Left renal cortex interstitium (tissue), 4 donors: Measurements from ENCODE around the gene ARMC5. TPM values are rescaled to one million over a fixed set of nuclear protein-coding genes. Genes with fewer than 3 reads are reported as not detected.
A peak's percentile ranks its signal among the peaks of the same experiment; 100 is the strongest.
"Not testable (repeated sequence)": the region's sequence is repeated elsewhere in the genome, so short reads cannot be mapped to it uniquely, and the experiment has no call there.

ENCODE experiments used
- DNase-seq, 4 donors: peaks; one replicate each; pipeline ENCODE4 v3.0.0-alpha.2; 2013; ENCODE audit warnings: low read depth in 4 of 4, low spot score in 2 of 4, missing footprints in 1 of 4
- polyA plus RNA-seq, 4 donors: library from polyadenylated mRNA; unstranded; fragments of 120-200 nt; gene quantifications; one replicate each; pipeline ENCODE4 v1.2.1, GENCODE V29; 2013; ENCODE audit not compliant: insufficient read length in 4 of 4

Gene ARMC5
- polyA plus RNA-seq: 10 to 100 TPM in 3 of 4 donors, 1 to 10 TPM in 1; 9.5 to 17.5 (median 14.8) TPM

GRCh38 chr16:31458844-31459686 lies at the start of gene ARMC5:
Gene ARMC5, plus strand, starts transcription at chr16:31459501. Its CDS starts 24 bp downstream, at chr16:31459525.
- peak; percentile 94 to 96 (median 96) for DNase-seq

- no peak for DNase-seq
Measured at GRCh38 chr16:31410082-31410481, 49.2 kb upstream of the ARMC5 start.

GRCh38 chr16:31411024-31411844 lies 48.1 kb upstream of the ARMC5 start:
- DNase-seq: no peak

GRCh38 chr16:31412750-31413149 lies 46.6 kb upstream of the ARMC5 start:
- DNase-seq: no peak

- DNase-seq: no peak
Measured at GRCh38 chr16:31413381-31413780, 45.9 kb upstream of the ARMC5 start.

- DNase-seq: no peak
Measured at GRCh38 chr16:31413943-31414342, 45.4 kb upstream of the ARMC5 start.

GRCh38 chr16:31414706-31415105 lies 44.6 kb upstream of the ARMC5 start:
- no peak for DNase-seq

GRCh38 chr16:31416371-31416770 lies 42.9 kb upstream of the ARMC5 start:
- no peak for DNase-seq

- not testable (repeated sequence) for DNase-seq
Measured at GRCh38 chr16:31417036-31417435, 42.3 kb upstream of the ARMC5 start.

GRCh38 chr16:31417916-31418315 lies 41.4 kb upstream of the ARMC5 start:
- DNase-seq: no peak

GRCh38 chr16:31420037-31420436 lies 39.3 kb upstream of the ARMC5 start:
- DNase-seq: no peak

- DNase-seq: no peak
Measured at GRCh38 chr16:31421587-31421986, 37.7 kb upstream of the ARMC5 start.

GRCh38 chr16:31423241-31423640 lies 36.1 kb upstream of the ARMC5 start:
- no peak for DNase-seq

- DNase-seq: no peak
Measured at GRCh38 chr16:31423801-31424200, 35.5 kb upstream of the ARMC5 start.

GRCh38 chr16:31427441-31428278 lies 31.6 kb upstream of the ARMC5 start:
- peak in 3 of 4 donors; percentile 24 to 32 (median 25) for DNase-seq

GRCh38 chr16:31428279-31428597 lies 31.1 kb upstream of the ARMC5 start, which contains the start of gene COX6A2:
Gene COX6A2, minus strand, starts transcription at chr16:31428360. Its CDS starts 35 bp downstream, at chr16:31428325.
- DNase-seq: no peak

GRCh38 chr16:31428638-31429247 lies 30.6 kb upstream of the ARMC5 start:
- no peak for DNase-seq

- DNase-seq: no peak
Measured at GRCh38 chr16:31429314-31429713, 30.0 kb upstream of the ARMC5 start.

- no peak for DNase-seq
Measured at GRCh38 chr16:31429796-31430195, 29.5 kb upstream of the ARMC5 start.

- no peak for DNase-seq
Measured at GRCh38 chr16:31430380-31431052, 28.8 kb upstream of the ARMC5 start.
